Activated CD4-positive, CD25-positive, alpha-beta regulatory T cell treated with anti-CD3 and anti-CD28 coated beads, Interleukin-2, amount 50 U/mL, for 72 hours (primary cell): ENCODE data around the gene ARL14EP.

Experiments used
- DNase-seq: peaks from one replicate; pipeline ENCODE4 v3.0.0; 2021

ARL14EP gene

GRCh38 chr11:30329150-30329940 is 6.4 kb downstream of the ARL14EP start:
- DNase-seq, result no peak

GRCh38 chr11:30333405-30333804 is 10.5 kb downstream of the ARL14EP start:
- no peak for DNase-seq

GRCh38 chr11:30342736-30343166 is 19.8 kb downstream of the ARL14EP start:
- DNase-seq, result no peak

DNA sequence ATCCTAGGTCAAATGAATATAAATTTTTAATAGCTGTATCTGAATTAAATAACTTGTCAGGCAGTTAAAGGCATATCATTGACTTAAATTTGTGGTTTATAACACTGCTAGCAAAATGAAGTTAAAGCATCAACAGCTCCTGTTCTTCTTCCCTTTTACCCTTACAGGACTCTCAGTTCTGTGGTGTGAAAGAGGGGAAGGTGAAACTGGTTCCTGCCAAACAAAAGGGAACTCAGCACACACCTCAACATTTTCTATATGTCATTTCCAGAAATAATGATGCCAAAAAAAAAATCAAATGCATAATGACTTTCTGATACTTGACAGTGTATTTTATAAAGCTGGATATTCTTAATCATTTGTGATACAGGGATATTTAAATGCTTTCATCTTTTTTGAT is 21.2 kb downstream of the ARL14EP start:
- DNase-seq, result no peak

DNA sequence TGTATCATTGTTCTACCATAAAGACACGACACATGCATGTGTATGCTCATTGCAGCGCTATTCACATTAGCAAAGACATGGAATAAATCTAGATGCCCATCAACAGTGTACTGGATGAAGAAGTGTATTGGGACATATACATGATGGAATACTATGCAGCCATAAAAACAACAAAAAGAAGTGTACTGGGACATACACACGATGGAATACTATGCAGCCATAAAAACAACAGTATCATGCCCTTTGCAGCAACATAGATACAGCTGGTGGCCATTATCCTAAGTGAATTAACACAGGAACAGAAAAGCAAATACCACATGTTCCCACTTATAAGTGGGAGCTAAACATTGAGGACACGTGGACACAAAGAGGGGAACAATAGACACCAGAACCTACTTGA is 22.7 kb downstream of the ARL14EP start:
- no peak for DNase-seq

DNA sequence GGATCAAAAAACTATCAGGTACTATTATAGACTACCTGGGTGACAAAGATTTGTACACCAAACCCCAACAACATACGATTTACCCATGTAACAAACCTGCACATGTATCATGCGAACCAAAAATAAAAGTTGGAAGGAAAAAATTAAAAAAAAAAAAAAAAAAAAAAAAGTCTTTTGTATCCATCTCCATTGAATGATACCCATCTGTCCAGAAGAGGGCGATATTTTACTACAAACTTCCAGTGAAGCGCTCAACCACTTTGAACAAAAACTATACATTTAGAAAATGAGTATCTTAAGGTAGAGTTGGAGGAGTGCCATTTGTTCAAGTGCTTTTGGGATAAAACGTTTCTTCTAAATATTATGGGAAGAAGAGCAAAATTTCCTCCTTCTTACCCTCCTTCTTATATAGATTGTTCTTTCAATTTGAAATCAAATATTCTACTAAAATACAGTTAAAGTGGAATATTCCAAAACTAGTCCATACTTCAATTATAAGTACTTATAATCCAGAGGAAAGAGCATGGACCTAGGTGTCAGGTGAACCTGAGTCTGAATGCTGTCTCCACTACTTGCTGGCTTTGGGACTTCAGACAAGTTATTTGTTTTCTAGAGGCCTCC is 23.3 kb downstream of the ARL14EP start:
- no peak for DNase-seq

- no peak for DNase-seq
Measured at GRCh38 chr11:30348035-30348434, 25.1 kb downstream of the ARL14EP start.

- DNase-seq, result no peak
Measured at GRCh38 chr11:30349885-30350284, 27.0 kb downstream of the ARL14EP start.

GRCh38 chr11:30350384-30350783 is 27.5 kb downstream of the ARL14EP start:
- no peak for DNase-seq

DNA sequence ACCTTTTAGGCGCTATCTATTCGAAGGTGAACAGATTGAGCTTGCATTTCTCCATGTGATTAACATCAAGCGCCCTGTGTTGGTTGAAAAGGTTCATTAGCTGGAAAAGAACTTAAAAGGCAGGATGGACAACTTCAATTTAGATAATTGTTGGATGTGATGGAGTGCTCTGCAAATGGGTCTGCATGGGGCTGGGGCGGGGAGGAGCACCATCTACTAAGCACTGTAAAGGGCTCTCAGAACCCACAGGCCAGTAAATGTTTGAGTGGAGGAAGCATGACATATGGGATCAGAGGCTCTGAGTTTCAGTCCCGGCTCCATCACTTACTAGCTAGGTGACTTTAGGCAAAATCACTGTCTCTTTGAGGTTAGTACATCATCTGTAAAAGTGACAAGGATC is 28.2 kb downstream of the ARL14EP start:
- no peak for DNase-seq

DNA sequence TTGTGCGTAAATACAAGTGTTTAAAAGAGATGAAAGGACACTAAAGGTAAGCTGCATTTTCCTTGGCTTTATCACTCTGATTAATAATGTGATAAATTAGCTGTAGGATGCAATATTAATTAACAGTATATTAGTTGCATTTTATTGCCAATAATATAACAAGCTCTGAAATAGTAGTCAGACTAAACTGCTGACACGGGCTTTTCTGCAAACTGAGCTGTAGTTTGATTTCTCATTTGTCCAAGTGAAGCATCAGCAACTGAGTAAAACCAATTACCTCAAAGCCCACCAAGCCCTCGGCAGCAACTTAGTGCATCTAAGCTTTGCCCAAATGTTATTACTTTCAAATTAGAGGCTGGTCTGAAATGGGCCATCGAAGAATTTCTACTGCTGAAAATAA is 33.5 kb downstream of the ARL14EP start:
- no peak for DNase-seq

- no peak for DNase-seq
Measured at GRCh38 chr11:30357872-30358271, 35.0 kb downstream of the ARL14EP start.

- DNase-seq, result no peak
Measured at GRCh38 chr11:30358536-30358935, 35.6 kb downstream of the ARL14EP start.

DNA sequence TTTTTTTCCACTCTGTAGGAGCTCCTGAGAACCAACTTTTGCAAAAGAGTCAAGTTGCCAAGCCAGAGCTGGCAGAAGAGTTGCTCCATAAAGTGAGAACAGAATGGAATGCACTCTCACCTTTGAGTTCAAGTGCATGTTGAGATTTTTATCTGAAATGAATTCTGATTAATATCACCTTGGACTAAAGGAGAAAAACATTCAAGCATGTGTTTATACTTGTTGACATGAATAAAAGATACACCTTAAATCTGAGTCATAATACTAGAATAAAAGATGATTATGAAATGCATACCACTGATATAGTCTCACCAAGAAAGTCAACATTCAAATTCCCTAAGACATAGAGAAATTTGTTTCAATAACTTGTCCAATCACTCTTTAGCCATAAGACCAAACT is 37.8 kb downstream of the ARL14EP start:
- DNase-seq, result no peak

- no peak for DNase-seq
Measured at GRCh38 chr11:30364139-30364836, 41.4 kb downstream of the ARL14EP start.

- DNase-seq, result no peak
Measured at GRCh38 chr11:30364837-30365482, 42.1 kb downstream of the ARL14EP start.

- DNase-seq, result no peak
Measured at GRCh38 chr11:30365793-30366517, 43.1 kb downstream of the ARL14EP start.

GRCh38 chr11:30368394-30368793 is 45.5 kb downstream of the ARL14EP start:
- DNase-seq, result no peak

DNA sequence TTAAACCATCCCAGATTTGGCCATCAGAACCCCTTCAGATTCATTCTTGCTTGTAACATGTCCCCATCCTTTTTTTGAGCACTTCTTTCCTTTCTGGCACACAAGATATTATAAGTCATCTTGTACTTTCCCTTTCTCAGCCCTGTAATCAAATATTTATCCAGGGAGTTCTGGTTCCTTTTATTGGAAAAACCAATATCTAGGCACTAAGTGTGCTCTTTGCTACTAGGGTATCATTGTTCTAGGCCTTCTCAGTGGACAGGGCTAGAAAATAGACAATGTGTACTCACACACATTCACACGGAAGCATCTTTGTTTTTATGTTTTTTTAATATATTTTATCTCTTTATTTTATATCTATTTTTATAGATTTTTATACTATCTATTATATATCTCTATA is 47.3 kb downstream of the ARL14EP start:
- no peak for DNase-seq

GRCh38 chr11:30377347-30377746 is 54.4 kb downstream of the ARL14EP start:
- DNase-seq, result no peak

DNA sequence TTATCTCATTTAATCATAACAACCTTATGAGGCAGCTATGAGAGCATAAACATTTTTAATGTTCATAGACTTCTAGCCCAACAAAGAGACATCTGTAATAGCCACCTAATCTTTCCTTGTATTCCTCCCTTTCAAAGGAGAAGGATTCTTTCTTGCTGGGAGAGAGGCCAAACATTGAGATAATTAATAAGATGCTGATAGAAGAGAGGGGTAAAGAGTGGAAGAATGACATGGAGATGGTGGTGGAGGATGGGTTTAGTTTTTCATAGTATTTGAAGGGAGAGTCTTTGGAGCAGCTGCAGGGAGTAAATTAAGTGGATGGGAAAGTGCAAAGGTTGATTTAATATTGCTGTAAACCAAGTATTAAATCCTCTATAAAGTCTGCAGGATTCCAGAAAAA is 57.9 kb downstream of the ARL14EP start:
- DNase-seq, result no peak

DNA sequence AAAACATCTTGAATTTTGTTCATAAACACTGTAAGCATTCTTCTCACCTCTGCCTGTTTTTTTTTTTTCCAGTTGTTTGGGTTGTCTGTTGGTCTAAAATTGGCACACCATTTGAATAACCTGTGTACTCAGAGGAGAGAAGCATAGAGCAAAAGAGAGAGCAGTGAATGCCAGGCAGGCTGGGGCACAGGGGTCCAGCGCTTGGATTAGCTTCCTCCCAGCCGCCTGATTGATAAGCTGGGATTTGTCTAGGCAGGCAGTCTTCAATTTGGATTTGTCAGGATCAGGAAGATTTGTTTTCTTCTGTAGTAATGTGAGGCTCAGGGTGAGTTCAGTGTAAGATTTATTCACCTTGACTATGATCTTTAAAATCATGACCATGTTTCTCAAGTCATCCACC is 59.0 kb downstream of the ARL14EP start:
- no peak for DNase-seq
